ENCODE measurements around the gene PRKCA. TPM values are rescaled to one million over a fixed set of nuclear protein-coding genes. Genes with fewer than 3 reads are reported as not detected.
"Not testable (repeated sequence)": the region's sequence is repeated elsewhere in the genome, so short reads cannot be mapped to it uniquely, and the experiment has no call there.

Gene PRKCA
- 10 to 100 TPM; 19.6 to 29.0 (median 20.4) TPM for total RNA-seq
- total RNA-seq (2013), result 9.3 TPM

DNA sequence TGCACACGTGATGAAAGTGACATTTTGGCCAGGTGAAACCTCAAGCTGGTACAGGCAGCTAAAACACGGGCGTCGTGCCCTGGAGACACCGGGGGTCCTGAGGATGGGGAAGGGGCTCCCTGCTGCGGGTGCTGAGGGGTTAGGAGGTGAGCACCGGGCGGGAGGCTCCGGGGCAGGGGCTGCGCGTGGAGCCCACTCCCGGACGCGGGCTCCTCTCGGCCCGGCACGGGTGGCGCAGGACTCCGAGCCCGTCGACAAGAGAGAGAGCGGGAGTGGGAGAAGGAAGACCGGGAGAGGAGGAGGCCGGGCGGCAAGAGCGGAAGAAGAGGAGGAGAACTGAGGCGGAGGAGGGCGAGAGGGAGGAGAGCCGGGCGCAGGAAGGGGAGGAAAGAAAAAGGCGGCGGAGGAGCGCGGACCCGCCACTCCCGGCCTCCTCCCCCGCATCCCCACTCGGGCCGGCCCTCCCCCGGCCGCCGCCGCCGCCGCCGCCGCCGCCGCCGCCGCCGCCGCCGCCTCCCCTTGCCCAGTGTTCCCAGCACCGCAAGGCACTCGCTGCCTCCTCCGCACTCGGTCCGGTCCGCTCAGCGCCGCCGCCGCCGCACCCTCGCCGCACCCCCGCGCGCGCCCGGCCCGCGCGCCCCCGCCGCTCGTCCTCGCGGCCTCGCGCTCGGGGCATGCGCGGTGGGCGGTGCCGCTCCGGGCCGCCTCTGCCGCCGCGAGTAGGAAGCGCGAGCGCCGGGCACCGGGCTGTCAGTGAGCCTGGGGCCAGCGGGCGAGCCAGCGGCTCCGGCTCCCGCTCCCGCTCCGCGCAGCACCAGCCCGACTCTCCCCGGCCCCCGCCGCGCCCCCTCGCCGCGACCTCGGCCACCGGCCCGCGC, at the start of gene PRKCA:
Gene PRKCA (plus strand): TSS at position 750 of the 878 bp plus-strand sequence.
- ATAC-seq, result peak; percentile 89 to 93 (median 90)
- TF ChIP-seq, protein P1, sequence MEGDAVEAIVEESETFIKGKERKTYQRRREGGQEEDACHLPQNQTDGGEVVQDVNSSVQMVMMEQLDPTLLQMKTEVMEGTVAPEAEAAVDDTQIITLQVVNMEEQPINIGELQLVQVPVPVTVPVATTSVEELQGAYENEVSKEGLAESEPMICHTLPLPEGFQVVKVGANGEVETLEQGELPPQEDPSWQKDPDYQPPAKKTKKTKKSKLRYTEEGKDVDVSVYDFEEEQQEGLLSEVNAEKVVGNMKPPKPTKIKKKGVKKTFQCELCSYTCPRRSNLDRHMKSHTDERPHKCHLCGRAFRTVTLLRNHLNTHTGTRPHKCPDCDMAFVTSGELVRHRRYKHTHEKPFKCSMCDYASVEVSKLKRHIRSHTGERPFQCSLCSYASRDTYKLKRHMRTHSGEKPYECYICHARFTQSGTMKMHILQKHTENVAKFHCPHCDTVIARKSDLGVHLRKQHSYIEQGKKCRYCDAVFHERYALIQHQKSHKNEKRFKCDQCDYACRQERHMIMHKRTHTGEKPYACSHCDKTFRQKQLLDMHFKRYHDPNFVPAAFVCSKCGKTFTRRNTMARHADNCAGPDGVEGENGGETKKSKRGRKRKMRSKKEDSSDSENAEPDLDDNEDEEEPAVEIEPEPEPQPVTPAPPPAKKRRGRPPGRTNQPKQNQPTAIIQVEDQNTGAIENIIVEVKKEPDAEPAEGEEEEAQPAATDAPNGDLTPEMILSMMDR (IDR thresholded peaks at IDR 0.05), result no peak
- intact Hi-C loops (cut with micrococcal nuclease), result loop anchor here (5.0 kb wide), 1 partner anchor 265 kb away; no protein-coding TSS in a partner anchor
- no peaks in the 10 kb centered on the region for H3K36me3 Mint-ChIP-seq
- no peaks in the 10 kb centered on the region for H3K9me3 Mint-ChIP-seq
- H3K4me3 Mint-ChIP-seq, result peak within 1 kb of the TSS; percentile 98
- peaks cover 24 to 34% of the 10 kb centered on the region in 2 donors for H3K4me1 Mint-ChIP-seq
- Histone ChIP-seq H3K4me1 (ENCODE audit: control insufficient read depth, insufficient read depth, low read length) (peaks cover 20% of the 10 kb centered on the region), H3K9me3 (ENCODE audit: control insufficient read depth, insufficient read depth, low read length) (no peaks in the 10 kb centered on the region), H3K27me3 (ENCODE audit: control insufficient read depth, insufficient read depth, low read length) (no peaks in the 10 kb centered on the region), H3K36me3 (ENCODE audit: control insufficient read depth, insufficient read depth, low read length) (no peaks in the 10 kb centered on the region), H3K27ac (ENCODE audit: low read length) (no peak within 1 kb of the TSS), H3K4me3 (ENCODE audit: low read length) (peak within 1 kb of the TSS; percentile 68)
- DNase-seq, result peak; percentile 73 to 88
- under 1% methylated on average over 114 of the region's 117 CpGs for WGBS (ENCODE audit: insufficient coverage)
- H3K27ac Mint-ChIP-seq, result peak within 1 kb of the TSS; percentile 62 to 88
- peaks cover 0 to 4% of the 10 kb centered on the region in 2 donors for H3K27me3 Mint-ChIP-seq (ENCODE audit: low read depth in 2 of 2)

DNA sequence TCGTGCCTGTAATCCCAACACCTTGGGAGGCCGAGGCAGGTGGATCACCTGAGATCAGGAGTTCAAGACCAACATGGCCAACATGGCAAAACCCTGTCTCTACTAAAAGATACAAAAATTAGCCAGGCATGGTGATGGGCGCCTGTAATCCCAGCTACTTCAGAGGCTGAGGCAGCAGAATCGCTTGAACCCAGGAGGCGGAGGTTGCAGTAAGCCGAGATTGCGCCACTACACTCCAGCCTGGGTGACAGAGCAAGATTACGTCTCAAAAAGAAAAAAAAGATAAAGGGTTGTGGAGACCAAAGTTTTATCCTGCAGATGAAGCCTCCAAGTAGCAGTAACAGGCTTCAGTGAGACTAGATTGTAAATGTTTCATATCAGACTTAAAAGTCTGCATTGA, 49.0 kb upstream of the PRKCA start:
- H3K27ac ChIP-seq (ENCODE audit: low read length); H3K27me3 Mint-ChIP-seq (ENCODE audit: low read depth in 2 of 2); H3K9me3 ChIP-seq (ENCODE audit: control insufficient read depth, insufficient read depth, low read length); H3K36me3 Mint-ChIP-seq; H3K36me3 ChIP-seq (ENCODE audit: control insufficient read depth, insufficient read depth, low read length); ATAC-seq; H3K4me1 ChIP-seq (ENCODE audit: control insufficient read depth, insufficient read depth, low read length); H3K27me3 ChIP-seq (ENCODE audit: control insufficient read depth, insufficient read depth, low read length); intact Hi-C loops (cut with micrococcal nuclease); H3K9me3 Mint-ChIP-seq; H3K27ac Mint-ChIP-seq; DNase-seq; H3K4me1 Mint-ChIP-seq; H3K4me3 ChIP-seq (ENCODE audit: low read length); H3K4me3 Mint-ChIP-seq: not testable (repeated sequence)
- WGBS (ENCODE audit: insufficient coverage), result 88% methylated on average over 8 of the region's 8 CpGs

DNA sequence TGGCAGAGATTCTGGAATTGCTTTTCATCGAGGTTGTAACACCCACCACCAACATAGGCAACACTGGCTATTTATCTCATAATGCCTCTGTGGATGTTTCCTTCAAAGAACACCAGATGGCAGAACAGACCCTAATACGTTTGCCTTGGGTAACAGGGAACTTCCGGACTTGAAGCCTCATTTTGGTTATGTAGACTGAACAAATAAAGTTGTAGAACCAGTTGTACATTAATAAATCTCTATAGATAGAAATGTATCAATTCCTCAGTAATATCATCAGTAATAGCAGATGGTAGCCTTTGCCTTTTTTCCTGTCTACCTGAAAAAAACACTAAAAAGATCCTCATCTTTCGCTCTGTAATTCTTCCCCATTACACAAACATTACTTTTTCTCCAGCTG, 47.3 kb upstream of the PRKCA start:
- Histone ChIP-seq H3K4me1 (ENCODE audit: control insufficient read depth, insufficient read depth, low read length) (no peaks in the 10 kb centered on the region), H3K27ac (ENCODE audit: low read length) (no peak overlapping the region), H3K4me3 (ENCODE audit: low read length) (no peak overlapping the region), H3K9me3 (ENCODE audit: control insufficient read depth, insufficient read depth, low read length) (no peaks in the 10 kb centered on the region), H3K36me3 (ENCODE audit: control insufficient read depth, insufficient read depth, low read length) (no peaks in the 10 kb centered on the region), H3K27me3 (ENCODE audit: control insufficient read depth, insufficient read depth, low read length) (no peaks in the 10 kb centered on the region)
- TF ChIP-seq, protein P1 (IDR thresholded peaks at IDR 0.05), result peak; percentile 69
- H3K27ac Mint-ChIP-seq, result peak overlapping the region in 1 of 2 donors; percentile 10
- ATAC-seq (peak; percentile 82 to 95 (median 94)), DNase-seq (peak in 1 of 2 donors; percentile 87)
- H3K4me3 Mint-ChIP-seq, result no peak overlapping the region
- no peaks in the 10 kb centered on the region for H3K9me3 Mint-ChIP-seq
- H3K27me3 Mint-ChIP-seq (ENCODE audit: low read depth in 2 of 2), result no peaks in the 10 kb centered on the region
- peaks cover 0 to 6% of the 10 kb centered on the region in 2 donors for H3K4me1 Mint-ChIP-seq
- whole genome bisulfite sequencing (ENCODE audit: insufficient coverage), result 18% methylated on average over 1 of the region's 4 CpGs
- no peaks in the 10 kb centered on the region for H3K36me3 Mint-ChIP-seq
- intact Hi-C loops (cut with micrococcal nuclease), result loop anchor here (1.0 to 5.0 kb wide), 4 partner anchors 171 to 652 kb away; no protein-coding TSS in a partner anchor

DNA sequence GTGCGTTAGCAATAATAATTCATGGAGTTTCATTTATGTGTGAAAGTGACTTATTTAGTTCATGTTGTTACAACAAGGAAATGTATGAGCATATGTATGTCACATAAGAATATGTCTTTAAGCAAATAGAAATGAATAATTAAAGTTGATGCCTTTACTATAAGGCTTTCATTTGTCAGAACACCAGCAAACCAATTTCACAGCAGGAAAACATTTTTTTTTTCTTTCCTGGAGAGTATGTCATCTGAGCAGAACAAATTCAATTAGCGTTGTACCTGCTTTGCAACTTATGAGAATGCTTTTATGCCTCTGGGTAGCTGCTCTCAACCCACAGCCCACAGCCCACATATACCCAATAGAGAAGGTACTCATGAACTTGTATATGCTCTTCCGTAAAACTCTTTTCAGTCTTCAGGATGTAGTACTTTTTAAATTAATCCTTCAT, 46.9 kb upstream of the PRKCA start:
- H3K27me3 ChIP-seq (ENCODE audit: control insufficient read depth, insufficient read depth, low read length), result no peaks in the 10 kb centered on the region
- ATAC-seq, result no peak
- peak overlapping the region in 1 of 2 donors; percentile 10 for H3K27ac Mint-ChIP-seq

More for the DNA sequence above, 46.9 kb upstream of the PRKCA start:
- WGBS (ENCODE audit: insufficient coverage), result 72% methylated on average over 2 of the region's 3 CpGs
- DNase-seq, result peak in 1 of 2 donors; percentile 50
- H3K4me1 ChIP-seq (ENCODE audit: control insufficient read depth, insufficient read depth, low read length), result no peaks in the 10 kb centered on the region
- no peaks in the 10 kb centered on the region for H3K36me3 Mint-ChIP-seq
- TF ChIP-seq, protein P1 (IDR thresholded peaks at IDR 0.05), result no peak
- no peaks in the 10 kb centered on the region for H3K9me3 Mint-ChIP-seq
- H3K4me3 Mint-ChIP-seq, result no peak overlapping the region
- no peaks in the 10 kb centered on the region for H3K9me3 ChIP-seq (ENCODE audit: control insufficient read depth, insufficient read depth, low read length)
- intact Hi-C loops (cut with micrococcal nuclease), result loop anchor here (1.0 to 5.0 kb wide), 4 partner anchors 171 to 651 kb away; no protein-coding TSS in a partner anchor
- no peak overlapping the region for H3K27ac ChIP-seq (ENCODE audit: low read length)
- H3K4me1 Mint-ChIP-seq, result peaks cover 0 to 6% of the 10 kb centered on the region in 2 donors
- no peaks in the 10 kb centered on the region for H3K27me3 Mint-ChIP-seq (ENCODE audit: low read depth in 2 of 2)
- no peaks in the 10 kb centered on the region for H3K36me3 ChIP-seq (ENCODE audit: control insufficient read depth, insufficient read depth, low read length)
- H3K4me3 ChIP-seq (ENCODE audit: low read length), result no peak overlapping the region
